ENCODE measurements around the gene MSANTD4. TPM values are rescaled to one million over a fixed set of nuclear protein-coding genes. Genes with fewer than 3 reads are reported as not detected.

The MSANTD4 gene
- total RNA-seq = 29.1 and 33.6 TPM in 2 replicates

GRCh38 chr11:106021967-106022794 lies at the start of gene MSANTD4:
MSANTD4 (minus strand) TSS chr11:106022240; CDS start chr11:106010917, 11,323 bp downstream.

Other genes with a start within 250 kb of the MSANTD4 start
- gene KBTBD3, start 55.1 kb upstream of the MSANTD4 start, total RNA-seq = 3.9 and 6.9 TPM in 2 replicates
- gene AASDHPPT, start 55.4 kb upstream of the MSANTD4 start, total RNA-seq = 39.7 and 40.5 TPM in 2 replicates